HG02642 (cell line): ENCODE data around the gene FTCDNL1.

ENCODE experiments used
- ATAC-seq: cut with Tn5 transposase; IDR thresholded peaks from one replicate; pipeline ENCODE4 v1.9.1; 2021; ENCODE audit warnings: mild to moderate bottlenecking; ENCODE audit not compliant: unreplicated experiment, poor library complexity

Gene FTCDNL1

DNA sequence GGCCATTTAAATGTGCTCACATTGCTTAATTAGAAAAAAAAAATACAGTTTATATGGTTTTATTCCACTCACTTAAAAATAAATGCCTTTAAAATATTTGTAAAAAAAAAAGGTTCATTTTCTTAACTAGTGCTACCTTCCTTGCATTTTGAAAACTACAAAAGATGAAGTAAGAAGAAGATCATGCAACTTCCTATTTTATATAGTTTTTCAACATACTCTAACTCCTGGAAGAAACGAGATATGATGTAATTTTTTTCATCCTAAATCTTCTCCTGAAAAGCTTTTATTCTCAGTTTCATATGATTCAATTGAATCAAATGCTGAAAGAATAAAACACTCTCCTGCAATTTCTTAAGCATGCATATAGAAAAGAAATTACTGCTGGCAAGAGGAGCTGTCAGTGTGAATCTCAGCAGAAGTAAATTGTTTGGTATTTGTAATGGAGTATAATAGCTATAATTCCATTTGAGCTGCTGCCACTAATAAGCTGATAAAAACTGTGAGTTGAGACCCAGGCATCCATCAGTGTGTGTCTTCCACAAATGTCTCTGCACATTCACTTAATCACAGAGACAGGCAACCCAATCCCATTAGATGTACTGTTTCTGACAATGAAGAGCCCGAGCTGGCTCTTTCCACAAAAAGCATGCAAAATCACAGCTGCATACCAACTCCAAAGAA, 3.7 kb downstream of the FTCDNL1 start:
- ATAC-seq = no peak

- ATAC-seq = no peak
Observed at GRCh38 chr2:199842631-199843395, 8.2 kb downstream of the FTCDNL1 start.

DNA sequence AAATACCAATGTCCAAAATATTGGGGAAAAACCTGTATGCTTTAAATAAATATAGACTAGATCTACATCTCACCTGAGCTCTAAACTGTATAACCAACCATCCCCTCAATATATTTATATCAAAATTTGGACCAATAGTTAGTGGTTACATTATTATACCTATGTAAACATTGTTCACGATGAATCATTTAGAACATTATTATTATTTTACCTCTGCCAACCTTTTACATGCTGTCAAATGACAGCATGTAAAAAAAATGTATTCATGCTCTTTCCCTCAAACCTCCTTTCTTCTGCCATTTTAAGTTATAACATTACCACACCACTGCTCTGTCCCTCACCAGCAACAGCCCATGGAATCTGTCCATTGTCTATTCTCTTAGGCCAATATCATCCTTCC, 9.6 kb downstream of the FTCDNL1 start:
- ATAC-seq = no peak

GRCh38 chr2:199838399-199838798, 12.6 kb downstream of the FTCDNL1 start:
- no peak for ATAC-seq

DNA sequence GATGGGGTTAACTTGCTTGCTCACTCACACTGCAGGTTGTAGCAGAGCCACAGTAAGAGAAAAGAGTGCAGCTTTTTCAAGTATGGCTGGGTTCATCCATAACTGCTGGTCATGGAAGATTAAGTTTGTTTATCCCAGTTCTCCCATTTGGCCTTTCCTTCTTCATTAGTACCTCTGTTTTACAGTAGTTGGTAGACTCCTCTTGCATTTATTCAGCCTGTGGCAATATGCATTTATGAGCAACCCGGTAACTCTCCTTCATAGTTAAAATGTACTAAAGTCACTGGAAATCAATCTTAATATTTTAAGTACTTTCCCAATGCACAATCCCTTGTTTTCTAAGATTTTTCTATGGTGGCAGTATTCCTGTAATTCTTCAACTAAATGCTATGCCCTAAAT, 14.0 kb downstream of the FTCDNL1 start:
- no peak for ATAC-seq

DNA sequence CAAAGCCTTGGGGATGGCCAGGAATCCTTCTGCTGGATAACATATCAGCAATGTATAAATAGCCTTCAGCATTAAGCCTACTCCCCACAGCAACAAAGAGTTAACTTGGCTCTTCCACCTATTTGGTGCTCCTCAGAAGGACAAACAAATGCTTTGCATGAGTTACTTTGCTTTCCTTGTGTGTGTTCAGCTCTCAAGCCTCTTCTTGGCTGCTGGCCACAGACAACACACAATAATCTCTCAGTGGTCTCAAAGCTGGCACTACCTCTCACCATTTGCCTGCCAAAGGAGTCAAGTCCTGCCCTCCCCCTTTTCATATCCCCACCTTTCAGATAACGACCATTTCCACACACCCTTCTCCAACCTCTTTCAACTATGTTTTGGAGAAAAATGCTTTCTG, 17.5 kb downstream of the FTCDNL1 start:
- ATAC-seq = no peak

- no peak for ATAC-seq
Observed at GRCh38 chr2:199830531-199830930, 20.5 kb downstream of the FTCDNL1 start.

- no peak for ATAC-seq
Observed at GRCh38 chr2:199829628-199830027, 21.4 kb downstream of the FTCDNL1 start.

DNA sequence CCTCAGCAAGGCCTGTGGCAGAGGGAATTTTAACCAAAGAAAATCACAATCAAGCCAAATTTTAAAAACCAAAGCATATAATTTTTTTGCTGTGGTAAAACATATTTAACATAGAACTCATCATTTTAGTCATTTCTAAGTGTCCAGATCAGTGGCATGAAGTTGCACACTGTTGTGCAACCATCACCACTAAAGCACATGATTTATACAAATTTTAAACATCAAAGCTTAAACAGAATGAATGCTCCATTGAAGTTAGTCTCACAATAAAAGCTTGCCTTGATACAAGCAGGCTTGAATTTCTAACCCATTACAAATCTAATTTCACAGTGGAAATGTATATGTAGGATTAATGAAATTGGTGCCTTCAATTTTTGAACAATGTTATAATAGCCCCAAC, 31.2 kb downstream of the FTCDNL1 start:
- ATAC-seq = no peak

GRCh38 chr2:199818754-199819153, 32.2 kb downstream of the FTCDNL1 start:
- ATAC-seq = no peak

GRCh38 chr2:199818026-199818425, 33.0 kb downstream of the FTCDNL1 start:
- ATAC-seq = no peak

- ATAC-seq = no peak
Observed at GRCh38 chr2:199814817-199815211, 36.2 kb downstream of the FTCDNL1 start.

DNA sequence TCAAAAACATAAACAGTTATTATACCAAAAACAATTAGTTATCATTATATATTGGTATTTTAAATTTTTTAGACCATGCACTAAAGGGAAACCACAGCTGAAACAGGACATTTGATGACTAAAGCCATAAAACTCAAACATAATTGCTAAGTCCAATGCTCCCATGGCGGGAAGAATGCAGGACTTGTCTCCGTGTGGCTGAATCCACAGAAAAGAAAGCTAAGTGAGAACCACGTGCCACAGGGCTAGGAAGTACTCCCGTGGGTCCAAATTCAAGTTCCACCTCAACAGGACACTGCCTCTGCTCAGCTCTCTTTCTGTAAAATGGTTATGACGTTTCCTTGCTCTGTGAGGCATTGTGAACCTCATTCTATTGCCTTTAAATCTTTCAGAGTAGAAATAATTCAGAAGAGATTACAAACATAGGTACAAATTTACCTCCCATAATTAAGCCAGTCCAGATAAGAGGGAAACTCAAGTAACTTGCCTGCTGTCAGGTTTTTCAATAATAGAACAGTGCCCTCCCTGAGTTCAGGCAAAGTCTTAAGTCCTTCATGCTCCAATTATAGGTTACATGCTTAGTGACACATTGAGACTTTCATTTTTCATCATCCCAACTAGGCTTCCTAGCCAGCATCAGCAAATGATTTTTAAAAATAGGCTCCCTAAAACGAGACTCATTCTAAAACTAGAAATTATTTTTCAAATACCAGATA, 36.7 kb downstream of the FTCDNL1 start:
- ATAC-seq = no peak

- ATAC-seq = no peak
Observed at GRCh38 chr2:199812493-199812892, 38.5 kb downstream of the FTCDNL1 start.

- no peak for ATAC-seq
Observed at GRCh38 chr2:199811346-199811745, 39.6 kb downstream of the FTCDNL1 start.

GRCh38 chr2:199810422-199811171, 40.4 kb downstream of the FTCDNL1 start:
- ATAC-seq = no peak

GRCh38 chr2:199807966-199808365, 43.0 kb downstream of the FTCDNL1 start:
- no peak for ATAC-seq

DNA sequence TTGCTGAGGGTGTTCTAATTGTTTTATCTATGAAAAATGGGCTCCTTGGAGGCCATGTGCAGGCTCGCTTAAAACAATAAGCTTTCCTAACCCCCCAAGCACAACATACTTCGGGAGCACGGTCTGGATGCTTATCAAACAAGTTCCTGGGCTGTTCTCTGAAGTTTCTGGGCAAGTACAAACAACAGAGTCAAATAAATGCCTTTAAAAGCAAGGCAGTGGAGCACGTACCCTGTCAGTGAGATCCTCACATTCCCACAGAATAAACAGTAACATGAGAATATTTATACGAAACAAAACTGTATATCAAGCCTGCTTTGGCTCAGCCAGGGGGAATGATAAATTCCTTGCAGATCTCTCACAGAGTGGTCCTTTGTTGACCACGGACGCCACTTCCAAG, 44.8 kb downstream of the FTCDNL1 start:
- ATAC-seq = no peak

- ATAC-seq = no peak
Observed at GRCh38 chr2:199804831-199805230, 46.2 kb downstream of the FTCDNL1 start.

DNA sequence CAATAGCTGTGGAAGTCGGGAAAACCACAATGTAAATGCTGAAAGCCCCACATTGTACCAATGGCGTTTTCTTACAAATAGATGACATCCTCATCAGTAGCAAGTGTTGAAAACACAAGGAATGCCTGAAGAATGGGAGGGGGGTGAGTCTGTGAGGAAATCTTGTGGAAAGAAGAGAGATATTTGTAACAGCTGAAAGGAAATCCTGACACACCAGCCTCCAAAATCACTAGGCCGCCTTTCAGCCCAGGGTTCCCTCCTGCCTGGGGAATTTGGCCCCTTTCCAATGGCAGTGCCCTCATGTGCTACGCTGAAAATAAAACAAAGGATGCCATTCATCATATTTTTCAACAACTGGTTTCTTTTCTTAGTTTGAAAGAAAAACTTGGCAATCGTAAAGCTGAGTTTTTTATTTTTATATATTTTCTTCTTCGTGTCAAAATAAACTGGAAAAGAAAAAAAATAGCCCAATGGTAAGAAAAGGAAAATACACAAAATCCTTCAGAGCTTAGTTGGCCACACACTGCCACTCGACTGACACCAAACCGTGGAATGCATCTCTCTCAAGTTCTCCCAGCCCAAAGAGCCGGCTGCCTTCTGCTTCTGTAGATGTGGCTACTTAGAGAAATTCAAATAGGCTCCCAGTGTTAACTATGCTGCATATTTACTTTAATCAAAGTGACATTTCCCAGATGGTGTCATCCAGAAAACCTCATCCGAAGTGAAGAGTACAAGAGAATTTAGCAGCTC, 52.0 kb downstream of the FTCDNL1 start:
- no peak for ATAC-seq
